Peyer's patch (tissue), 4 donors: ENCODE measurements around the gene RHOG.

Source experiments
- POLR2A ChIP-seq, 2 donors: fragments of 450-650 bp; IDR thresholded peaks; one replicate each; pipeline ENCODE4 v1.5.1; 2017; ENCODE audit warnings: antibody characterized with exemption in 2 of 2, mild to moderate bottlenecking in 2 of 2, moderate library complexity in 2 of 2
- TF ChIP-seq, protein P1 (sequence below), 6 experiments: fragments of 450-650 bp in 4 of 6; fragments of 200-600 bp in 2 of 6; sonication (generic) in 1 of 6; IDR thresholded peaks; one replicate each; pipeline ENCODE4 v1.5.1; 2017 to 2019; ENCODE audit warnings: antibody characterized with exemption in 6 of 6, mild to moderate bottlenecking in 3 of 6, moderate library complexity in 1 of 6

GRCh38 chr11:3796346-3796745 lies 44.4 kb downstream of the RHOG start:
- TF ChIP-seq, protein P1, sequence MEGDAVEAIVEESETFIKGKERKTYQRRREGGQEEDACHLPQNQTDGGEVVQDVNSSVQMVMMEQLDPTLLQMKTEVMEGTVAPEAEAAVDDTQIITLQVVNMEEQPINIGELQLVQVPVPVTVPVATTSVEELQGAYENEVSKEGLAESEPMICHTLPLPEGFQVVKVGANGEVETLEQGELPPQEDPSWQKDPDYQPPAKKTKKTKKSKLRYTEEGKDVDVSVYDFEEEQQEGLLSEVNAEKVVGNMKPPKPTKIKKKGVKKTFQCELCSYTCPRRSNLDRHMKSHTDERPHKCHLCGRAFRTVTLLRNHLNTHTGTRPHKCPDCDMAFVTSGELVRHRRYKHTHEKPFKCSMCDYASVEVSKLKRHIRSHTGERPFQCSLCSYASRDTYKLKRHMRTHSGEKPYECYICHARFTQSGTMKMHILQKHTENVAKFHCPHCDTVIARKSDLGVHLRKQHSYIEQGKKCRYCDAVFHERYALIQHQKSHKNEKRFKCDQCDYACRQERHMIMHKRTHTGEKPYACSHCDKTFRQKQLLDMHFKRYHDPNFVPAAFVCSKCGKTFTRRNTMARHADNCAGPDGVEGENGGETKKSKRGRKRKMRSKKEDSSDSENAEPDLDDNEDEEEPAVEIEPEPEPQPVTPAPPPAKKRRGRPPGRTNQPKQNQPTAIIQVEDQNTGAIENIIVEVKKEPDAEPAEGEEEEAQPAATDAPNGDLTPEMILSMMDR (IDR thresholded peaks at IDR 0.05), result no peak
- TF ChIP-seq POLR2A (IDR thresholded peaks at IDR 0.05), result no peak
